Progenitor cell of endocrine pancreas (in vitro differentiated cells): ENCODE measurements around the gene METRNL. TPM values are rescaled to one million over a fixed set of nuclear protein-coding genes. Genes with fewer than 3 reads are reported as not detected.
A peak's percentile ranks its signal among the peaks of the same experiment; 100 is the strongest.
"Not testable (repeated sequence)": the region's sequence is repeated elsewhere in the genome, so short reads cannot be mapped to it uniquely, and the experiment has no call there.

Source experiments
- DNase-seq: peaks from one replicate; pipeline ENCODE4 v3.0.0; 2021; ENCODE audit warnings: low spot score; ENCODE audit not compliant: unreplicated experiment
- H3K27ac Mint-ChIP-seq: 2 replicates; pipeline ENCODE4 v1.8.0; 2021; ENCODE audit warnings: mild to moderate bottlenecking, moderate library complexity, mixed read lengths
- H3K27me3 Mint-ChIP-seq: 2 replicates; pipeline ENCODE4 v1.8.0; 2021; ENCODE audit warnings: mixed read lengths
- H3K36me3 Mint-ChIP-seq: 2 replicates; pipeline ENCODE4 v1.8.0; 2022; ENCODE audit warnings: mixed read lengths; ENCODE audit not compliant: insufficient read depth
- H3K4me1 Mint-ChIP-seq: 2 replicates; pipeline ENCODE4 v1.8.0; 2021; ENCODE audit warnings: low read depth, mixed read lengths
- H3K4me3 Mint-ChIP-seq: 2 replicates; pipeline ENCODE4 v1.8.0; 2021; ENCODE audit warnings: low read depth, mild to moderate bottlenecking, moderate library complexity, mixed read lengths
- H3K9me3 Mint-ChIP-seq: 2 replicates; pipeline ENCODE4 v1.8.0; 2021; ENCODE audit warnings: low read depth, mixed read lengths
- CTCF ChIP-seq: fragments of 200-600 bp; sonication (generic); IDR thresholded peaks from one replicate; pipeline ENCODE4 v1.5.0; 2021; ENCODE audit warnings: antibody characterized with exemption, mild to moderate bottlenecking; ENCODE audit not compliant: unreplicated experiment
- total RNA-seq: library from RNA; stranded (reverse); gene quantifications from 2 replicates; pipeline ENCODE4 v1.2.1, GENCODE V29; 2021

The METRNL gene
- total RNA-seq, 1 donor from 2014 or later = 54.6 TPM

- no peaks in the 10 kb centered on the region for H3K27me3 Mint-ChIP-seq
- no peak for TF ChIP-seq CTCF
- peak overlapping the region; percentile 81 for H3K27ac Mint-ChIP-seq
- H3K4me3 Mint-ChIP-seq = peak overlapping the region; percentile 26
- H3K4me1 Mint-ChIP-seq = peaks cover 17% of the 10 kb centered on the region
- peaks cover 2% of the 10 kb centered on the region for H3K36me3 Mint-ChIP-seq
- H3K9me3 Mint-ChIP-seq = no peaks in the 10 kb centered on the region
- no peak for DNase-seq
These were observed 26.3 kb upstream of the METRNL start for GRCh38 chr17:83053021-83053681.

DNA sequence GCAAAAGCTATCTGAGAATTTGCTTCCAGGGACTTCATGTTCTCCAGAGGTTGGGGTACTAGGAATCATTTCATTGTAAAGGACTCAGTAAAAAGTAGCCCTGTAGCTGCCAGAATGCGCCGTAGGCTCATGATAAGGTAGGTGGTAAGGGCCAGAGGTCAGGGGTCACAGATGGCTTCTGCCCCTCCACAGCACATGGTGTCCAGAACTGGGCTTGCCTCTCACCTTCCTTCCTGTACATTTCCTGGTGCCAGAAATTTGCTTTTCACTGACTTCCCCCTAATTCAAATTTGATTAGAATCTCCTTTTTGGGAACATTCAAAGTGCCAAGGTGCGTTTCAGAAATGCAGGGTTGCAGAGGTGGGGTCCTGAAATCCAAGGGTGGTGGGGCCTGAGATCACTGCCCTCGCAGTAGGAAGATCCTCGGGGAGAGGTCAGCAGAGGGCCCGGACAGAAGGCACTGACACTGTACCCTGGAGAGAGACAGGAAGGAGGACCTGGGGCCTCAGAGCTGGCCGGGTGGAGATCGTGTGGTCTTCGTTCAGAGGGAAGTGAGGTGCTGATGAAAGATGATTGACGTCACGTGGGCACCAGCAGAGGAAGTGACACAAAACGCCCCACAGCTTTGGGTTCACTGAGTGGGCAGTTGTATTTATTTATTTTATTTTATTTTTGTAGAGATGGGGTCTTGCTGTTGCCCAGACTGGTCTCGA lies 25.5 kb upstream of the METRNL start:
- H3K36me3 Mint-ChIP-seq = no peaks in the 10 kb centered on the region
- peaks cover 17% of the 10 kb centered on the region for H3K4me1 Mint-ChIP-seq
- peaks cover 4% of the 10 kb centered on the region for H3K27me3 Mint-ChIP-seq
- H3K9me3 Mint-ChIP-seq = no peaks in the 10 kb centered on the region
- no peak for DNase-seq
- H3K4me3 Mint-ChIP-seq = no peak overlapping the region
- TF ChIP-seq CTCF = no peak
- peak overlapping the region; percentile 81 for H3K27ac Mint-ChIP-seq

- Mint-ChIP-seq H3K27ac (no peak overlapping the region), H3K9me3 (no peaks in the 10 kb centered on the region), H3K36me3 (no peaks in the 10 kb centered on the region), H3K27me3 (peaks cover 4% of the 10 kb centered on the region), H3K4me1 (peaks cover 17% of the 10 kb centered on the region), H3K4me3 (no peak overlapping the region)
- no peak for TF ChIP-seq CTCF
- no peak for DNase-seq
These were observed 24.8 kb upstream of the METRNL start for GRCh38 chr17:83054518-83055125.

GRCh38 chr17:83055176-83055575 lies 24.2 kb upstream of the METRNL start:
- not testable (repeated sequence) for H3K27ac Mint-ChIP-seq, H3K27me3 Mint-ChIP-seq, H3K4me3 Mint-ChIP-seq, H3K9me3 Mint-ChIP-seq, H3K36me3 Mint-ChIP-seq, DNase-seq
- H3K4me1 Mint-ChIP-seq = peaks cover 17% of the 10 kb centered on the region

DNA sequence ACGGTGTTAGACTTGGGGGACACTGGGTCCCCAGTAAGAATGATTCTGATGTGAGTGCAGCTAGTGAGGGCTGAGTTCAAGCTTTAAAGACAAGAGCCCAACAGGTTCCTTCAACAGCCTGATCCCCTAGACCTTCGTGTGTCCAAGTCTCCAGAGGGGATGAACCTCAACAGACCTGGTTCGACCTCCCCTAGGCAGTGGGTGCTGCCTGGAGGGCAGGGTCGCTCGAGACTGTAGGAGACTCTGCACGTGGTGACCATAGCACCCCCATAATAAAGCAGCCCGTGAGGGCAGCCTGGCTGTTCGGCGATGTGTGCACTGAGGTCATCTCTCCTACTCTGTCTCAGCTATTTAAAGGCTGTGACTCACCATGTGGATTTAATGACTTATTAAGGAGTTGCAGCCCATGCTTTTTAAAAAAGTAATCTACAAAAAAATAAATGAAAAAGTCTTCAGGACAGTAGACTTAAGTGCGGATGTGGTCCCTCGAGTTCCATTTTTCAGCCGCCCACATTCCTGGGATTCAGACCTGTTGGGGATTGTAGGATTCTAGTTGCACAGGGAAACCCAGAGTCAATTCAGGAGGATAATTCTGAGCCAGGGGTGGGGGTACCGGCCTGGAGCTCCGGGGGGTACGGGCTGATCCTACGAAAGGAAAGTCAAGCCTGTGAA lies 23.4 kb upstream of the METRNL start:
- peaks cover 4% of the 10 kb centered on the region for H3K27me3 Mint-ChIP-seq
- H3K4me1 Mint-ChIP-seq = peaks cover 13% of the 10 kb centered on the region
- TF ChIP-seq CTCF = no peak
- no peaks in the 10 kb centered on the region for H3K9me3 Mint-ChIP-seq
- no peaks in the 10 kb centered on the region for H3K36me3 Mint-ChIP-seq
- no peak overlapping the region for H3K27ac Mint-ChIP-seq
- no peak overlapping the region for H3K4me3 Mint-ChIP-seq
- no peak for DNase-seq
